Liver (tissue), 9 donors: ENCODE data around the gene FMOD. TPM values are rescaled to one million over a fixed set of nuclear protein-coding genes. Genes with fewer than 3 reads are reported as not detected.

Experiments
- DNase-seq: peaks from one replicate; pipeline ENCODE4 v3.0.0-alpha.2; 2017; ENCODE audit warnings: low spot score
- H3K27ac ChIP-seq, 2 donors: one replicate each; pipeline ENCODE4 v1.7.0; 2013; ENCODE audit warnings: inconsistent platforms in 2 of 2, low read length in 2 of 2, control low read depth in 1 of 2, low read depth in 1 of 2, mild to moderate bottlenecking in 1 of 2
- H3K27me3 ChIP-seq, 4 donors: one replicate each; pipeline versions ENCODE4 v1.6.1 to v1.7.0; 2013; ENCODE audit warnings: low read length in 3 of 4, inconsistent platforms in 1 of 4, mild to moderate bottlenecking in 1 of 4, moderate library complexity in 1 of 4; ENCODE audit not compliant: control insufficient read depth in 4 of 4, insufficient read depth in 4 of 4
- H3K36me3 ChIP-seq, 4 donors: one replicate each; pipeline versions ENCODE4 v1.6.1 to v1.7.0; 2013; ENCODE audit warnings: low read length in 3 of 4, mild to moderate bottlenecking in 3 of 4, low read depth in 1 of 4, moderate library complexity in 1 of 4; ENCODE audit not compliant: control insufficient read depth in 4 of 4, insufficient read depth in 3 of 4
- H3K4me1 ChIP-seq, 4 donors: one replicate each; pipeline versions ENCODE4 v1.6.1 to v1.7.0; 2013; ENCODE audit warnings: low read length in 3 of 4, mild to moderate bottlenecking in 3 of 4, moderate library complexity in 1 of 4; ENCODE audit not compliant: control insufficient read depth in 4 of 4, insufficient read depth in 4 of 4
- H3K4me3 ChIP-seq, 3 donors: one replicate each; pipeline versions ENCODE4 v1.6.1 to v1.7.0; 2013; ENCODE audit warnings: low read length in 3 of 3, control low read depth in 1 of 3, low read depth in 1 of 3, mild to moderate bottlenecking in 1 of 3
- H3K9ac ChIP-seq, 2 donors: one replicate each; pipeline ENCODE4 v1.7.0; 2013; ENCODE audit warnings: low read length in 2 of 2, mild to moderate bottlenecking in 2 of 2, moderate library complexity in 2 of 2, control low read depth in 1 of 2, low read depth in 1 of 2
- H3K9me3 ChIP-seq, 4 donors: one replicate each; pipeline versions ENCODE4 v1.6.1 to v1.7.0; 2013; ENCODE audit warnings: low read length in 3 of 4; ENCODE audit not compliant: control insufficient read depth in 4 of 4
- ATF3 ChIP-seq: IDR thresholded peaks from 2 replicates; pipeline ENCODE4 v1.6.1; 2016; ENCODE audit warnings: antibody characterized with exemption
- CTCF ChIP-seq: fragments of 150-350 bp; IDR thresholded peaks from 2 replicates; pipeline ENCODE4 v1.5.1; 2017; ENCODE audit warnings: improper control_type of control experiment, low read depth, low read length; ENCODE audit not compliant: missing input control
- EGR1 ChIP-seq, 2 donors: IDR thresholded peaks; 2 replicates each; pipeline ENCODE4 v1.6.1; 2016 to 2018; ENCODE audit warnings: antibody characterized with exemption in 2 of 2, low read depth in 2 of 2
- FOXA1 ChIP-seq: IDR thresholded peaks from 2 replicates; pipeline ENCODE4 v1.6.1; 2016; ENCODE audit warnings: antibody characterized with exemption
- FOXA2 ChIP-seq: IDR thresholded peaks from 2 replicates; pipeline ENCODE4 v1.6.1; 2016; ENCODE audit warnings: antibody characterized with exemption
- GABPA ChIP-seq, 2 donors: IDR thresholded peaks in 1 of 2; conservative IDR thresholded peaks in 1 of 2; 2 replicates each; pipeline ENCODE4 v1.6.1; 2016; ENCODE audit warnings: antibody characterized with exemption in 2 of 2, mild to moderate bottlenecking in 1 of 2, moderate library complexity in 1 of 2
- HNF4A ChIP-seq, 2 donors: conservative IDR thresholded peaks; 2 replicates each; pipeline ENCODE4 v1.6.1; 2016; ENCODE audit warnings: antibody characterized with exemption in 2 of 2, mild to moderate bottlenecking in 2 of 2
- HNF4G ChIP-seq: IDR thresholded peaks from 2 replicates; pipeline ENCODE4 v1.6.1; 2016; ENCODE audit warnings: antibody characterized with exemption
- JUND ChIP-seq, 2 donors: IDR thresholded peaks; 2 replicates each; pipeline ENCODE4 v1.6.1; 2016; ENCODE audit warnings: antibody characterized with exemption in 2 of 2
- MAX ChIP-seq: IDR thresholded peaks from 2 replicates; pipeline ENCODE4 v1.6.1; 2016; ENCODE audit warnings: antibody characterized with exemption
- NR2F2 ChIP-seq: IDR thresholded peaks from 2 replicates; pipeline ENCODE4 v1.6.1; 2016; ENCODE audit warnings: antibody characterized with exemption
- RAD21 ChIP-seq, 2 donors: IDR thresholded peaks; 2 replicates each; pipeline ENCODE4 v1.6.1; 2016; ENCODE audit warnings: antibody characterized with exemption in 2 of 2, mild to moderate bottlenecking in 2 of 2
- REST ChIP-seq: IDR thresholded peaks from 2 replicates; pipeline ENCODE4 v1.6.1; 2016; ENCODE audit warnings: antibody characterized with exemption, mild to moderate bottlenecking
- RXRA ChIP-seq, 2 donors: IDR thresholded peaks; 2 replicates each; pipeline ENCODE4 v1.6.1; 2017 to 2018; ENCODE audit warnings: antibody characterized with exemption in 2 of 2, mild to moderate bottlenecking in 1 of 2
- SP1 ChIP-seq: IDR thresholded peaks from 2 replicates; pipeline ENCODE4 v1.6.1; 2018; ENCODE audit warnings: antibody characterized with exemption, mild to moderate bottlenecking
- TAF1 ChIP-seq: conservative IDR thresholded peaks from 2 replicates; pipeline ENCODE4 v1.6.1; 2016; ENCODE audit warnings: antibody characterized with exemption, mild to moderate bottlenecking
- YY1 ChIP-seq: IDR thresholded peaks from 2 replicates; pipeline ENCODE4 v1.6.1; 2016; ENCODE audit warnings: antibody characterized with exemption, mild to moderate bottlenecking
- ZBTB33 ChIP-seq: IDR thresholded peaks from 2 replicates; pipeline ENCODE4 v1.6.1; 2016; ENCODE audit warnings: antibody characterized with exemption
- WGBS: extraction: QIAGEN DNeasy Blood & Tissue Kit; methylation state at CpG from one replicate; pipeline ENCODE4 v1.1.7; 2013; 5-methylcytosine and 5-hydroxymethylcytosine counted together
- polyA plus RNA-seq, 2 donors: library from polyadenylated mRNA; stranded (reverse) in 1 of 2; unstranded in 1 of 2; fragments of 200-250 nt in 1 of 2; fragments of >200 nt in 1 of 2; fragmentation: Nextera tagmentation in 1 of 2; extraction: Ambion mirVana in 1 of 2; gene quantifications; one replicate each; pipeline versions ENCODE4 v1.2.1 to v1.2.3, GENCODE V29; 2013 to 2015
- total RNA-seq, 2 donors: library from RNA; depleted of rRNA; stranded (reverse); fragments of >200 nt; gene quantifications; one replicate each; pipeline ENCODE4 v1.2.3, GENCODE V29; 2014
- donor health status: healthy.
- donor health status: healthy.
- donor health status: healthy.
- donor health status: healthy.
- donor health status: healthy.

The FMOD gene
- total and polyA plus RNA-seq, 4 donors: 1.0 to 7.0 (median 2.4) TPM

GRCh38 chr1:203299169-203299568 lies 51.8 kb downstream of the FMOD start (continued):
- TF ChIP-seq RAD21 (IDR thresholded peaks at IDR 0.05): no peak

GRCh38 chr1:203296460-203297073 lies 54.4 kb downstream of the FMOD start:
- no peak for DNase-seq
- Histone ChIP-seq H3K36me3 (no peaks in the 10 kb centered on the region), H3K27ac (no peak overlapping the region), H3K4me3 (no peak overlapping the region), H3K4me1 (peaks cover 0 to 3% (median under 1%) of the 10 kb centered on the region in 4 donors), H3K9ac (no peak overlapping the region), H3K9me3 (no peaks in the 10 kb centered on the region), H3K27me3 (no peaks in the 10 kb centered on the region)
- 90% methylated on average over 7 of the region's 7 CpGs for WGBS
- TF ChIP-seq SP1 (no peak), EGR1 (IDR thresholded peaks at IDR 0.05; ENCODE audit: low read depth in 2 of 2) (no peak), HNF4G (no peak), RAD21 (IDR thresholded peaks at IDR 0.05) (no peak), FOXA2 (no peak), MAX (no peak), JUND (IDR thresholded peaks at IDR 0.05) (no peak), RXRA (IDR thresholded peaks at IDR 0.05) (no peak), ZBTB33 (no peak), GABPA (IDR thresholded peaks at IDR 0.05 in 1 of 2, conservative IDR thresholded peaks at IDR 0.05 in 1 of 2) (no peak), HNF4A (conservative IDR thresholded peaks at IDR 0.05) (no peak), CTCF (no peak), ATF3 (no peak), TAF1 (no peak), REST (no peak), YY1 (no peak), NR2F2 (no peak), FOXA1 (no peak)
